ENCODE results near the gene OSBP2. TPM values are rescaled to one million over a fixed set of nuclear protein-coding genes. Genes with fewer than 3 reads are reported as not detected.

Gene OSBP2
- total and polyA plus RNA-seq, 2 of the 13 experiments (the other 11 are each of a cell fraction or from before 2014, with no cell fraction given), result 5.0 to 7.7 TPM

DNA sequence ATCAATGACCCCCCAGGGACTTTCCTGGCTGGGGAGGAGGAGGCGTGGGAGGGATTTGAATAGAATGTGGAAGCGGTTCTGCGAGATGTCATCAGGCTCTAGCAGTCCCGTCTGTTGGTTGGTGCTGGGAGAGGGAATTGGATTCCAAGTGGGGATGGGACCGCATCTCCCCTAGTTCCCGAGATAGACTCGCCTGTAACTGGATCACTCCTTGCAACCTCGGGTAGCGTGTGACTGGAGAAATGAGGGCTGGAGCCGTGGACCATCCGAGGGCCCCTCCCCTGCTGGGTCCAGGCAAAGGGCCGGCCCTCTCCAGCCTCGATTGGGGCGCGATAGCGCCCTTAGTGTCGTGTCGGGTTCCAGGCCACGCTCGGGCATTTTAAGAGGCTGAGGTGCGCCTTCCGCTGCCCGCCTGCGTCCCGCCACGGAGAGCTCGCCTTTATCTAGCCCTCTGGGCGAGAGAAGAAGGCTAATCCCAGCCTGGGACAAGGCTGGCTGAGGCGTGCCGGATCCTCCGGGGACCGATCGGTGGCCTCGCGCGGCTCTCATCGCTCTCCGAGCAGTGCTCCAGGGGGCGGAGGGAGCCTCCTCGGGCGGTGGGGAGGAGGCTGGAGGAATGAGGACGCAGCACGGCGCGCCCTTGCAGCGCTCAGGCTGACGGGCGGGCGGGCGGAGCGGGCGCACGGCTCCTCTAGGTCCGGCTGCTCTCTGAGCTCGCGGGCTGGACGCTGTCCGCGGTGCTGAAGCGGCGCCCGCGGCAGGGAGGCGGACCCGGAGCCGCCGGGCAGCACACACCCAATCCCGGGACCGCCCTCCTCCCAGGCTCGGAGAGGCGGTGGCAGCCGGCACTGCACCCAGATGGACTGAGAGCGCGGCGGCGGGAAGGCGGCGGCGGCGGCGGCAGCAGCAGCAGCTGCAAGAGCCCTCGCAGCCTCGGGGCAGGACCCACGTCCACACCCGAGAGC lies 107.8 kb downstream of the OSBP2 start (continued):
- TF ChIP-seq ZFY (CRISPR knock-in tag; IDR thresholded peaks at IDR 0.05) (peak; percentile 65), MAX (IDR thresholded peaks at IDR 0.05) (peak; percentile 73), PBX2 (CRISPR knock-in tag; IDR thresholded peaks at IDR 0.05) (no peak), ZNF468 (CRISPR knock-in tag; IDR thresholded peaks at IDR 0.05) (peak; percentile 82; the same call in 1 of the 2 replicates), ZNF589 (CRISPR knock-in tag; conservative IDR thresholded peaks at IDR 0.05) (peak; percentile 98), ZMYM4 (CRISPR knock-in tag; IDR thresholded peaks at IDR 0.05) (peak; percentile 69), ZFP41 (CRISPR knock-in tag; IDR thresholded peaks at IDR 0.05; ENCODE audit: borderline replicate concordance) (peak; percentile 84; the same call in 1 of the 2 replicates), ZNF883 (CRISPR knock-in tag; IDR thresholded peaks at IDR 0.05; ENCODE audit: not compliant biosample characterization) (peak; percentile 99), TAF15 (IDR thresholded peaks at IDR 0.05; ENCODE audit: low read depth, low read length, poor library complexity, severe bottlenecking) (no peak), ZNF891 (CRISPR knock-in tag; IDR thresholded peaks at IDR 0.05) (peak; percentile 99), ZMAT3 (CRISPR knock-in tag; conservative IDR thresholded peaks at IDR 0.05) (peak; percentile 100), CC2D1A (CRISPR knock-in tag; IDR thresholded peaks at IDR 0.05) (no peak), RFX3 (CRISPR knock-in tag; IDR thresholded peaks at IDR 0.05) (peak; percentile 42; the same call in 1 of the 2 replicates), ZNF280B (CRISPR knock-in tag; IDR thresholded peaks at IDR 0.05; ENCODE audit: borderline replicate concordance) (peak; percentile 83; the same call in 1 of the 2 replicates), SYNCRIP (IDR thresholded peaks at IDR 0.05; ENCODE audit: insufficient read depth, low read depth, low read length) (no peak), KMT2B (CRISPR knock-in tag; IDR thresholded peaks at IDR 0.05) (peak; percentile 81)
- TF ChIP-seq, protein P1, sequence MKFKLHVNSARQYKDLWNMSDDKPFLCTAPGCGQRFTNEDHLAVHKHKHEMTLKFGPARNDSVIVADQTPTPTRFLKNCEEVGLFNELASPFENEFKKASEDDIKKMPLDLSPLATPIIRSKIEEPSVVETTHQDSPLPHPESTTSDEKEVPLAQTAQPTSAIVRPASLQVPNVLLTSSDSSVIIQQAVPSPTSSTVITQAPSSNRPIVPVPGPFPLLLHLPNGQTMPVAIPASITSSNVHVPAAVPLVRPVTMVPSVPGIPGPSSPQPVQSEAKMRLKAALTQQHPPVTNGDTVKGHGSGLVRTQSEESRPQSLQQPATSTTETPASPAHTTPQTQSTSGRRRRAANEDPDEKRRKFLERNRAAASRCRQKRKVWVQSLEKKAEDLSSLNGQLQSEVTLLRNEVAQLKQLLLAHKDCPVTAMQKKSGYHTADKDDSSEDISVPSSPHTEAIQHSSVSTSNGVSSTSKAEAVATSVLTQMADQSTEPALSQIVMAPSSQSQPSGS (CRISPR knock-in tag; IDR thresholded peaks at IDR 0.05), result peak; percentile 94
- TF ChIP-seq, protein P2, sequence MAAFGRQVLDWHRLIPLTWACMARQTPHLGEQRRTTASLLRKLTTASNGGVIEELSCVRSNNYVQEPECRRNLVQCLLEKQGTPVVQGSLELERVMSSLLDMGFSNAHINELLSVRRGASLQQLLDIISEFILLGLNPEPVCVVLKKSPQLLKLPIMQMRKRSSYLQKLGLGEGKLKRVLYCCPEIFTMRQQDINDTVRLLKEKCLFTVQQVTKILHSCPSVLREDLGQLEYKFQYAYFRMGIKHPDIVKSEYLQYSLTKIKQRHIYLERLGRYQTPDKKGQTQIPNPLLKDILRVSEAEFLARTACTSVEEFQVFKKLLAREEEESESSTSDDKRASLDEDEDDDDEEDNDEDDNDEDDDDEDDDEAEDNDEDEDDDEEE (CRISPR knock-in tag; IDR thresholded peaks at IDR 0.05), result peak; percentile 99
- TF ChIP-seq, protein P3, sequence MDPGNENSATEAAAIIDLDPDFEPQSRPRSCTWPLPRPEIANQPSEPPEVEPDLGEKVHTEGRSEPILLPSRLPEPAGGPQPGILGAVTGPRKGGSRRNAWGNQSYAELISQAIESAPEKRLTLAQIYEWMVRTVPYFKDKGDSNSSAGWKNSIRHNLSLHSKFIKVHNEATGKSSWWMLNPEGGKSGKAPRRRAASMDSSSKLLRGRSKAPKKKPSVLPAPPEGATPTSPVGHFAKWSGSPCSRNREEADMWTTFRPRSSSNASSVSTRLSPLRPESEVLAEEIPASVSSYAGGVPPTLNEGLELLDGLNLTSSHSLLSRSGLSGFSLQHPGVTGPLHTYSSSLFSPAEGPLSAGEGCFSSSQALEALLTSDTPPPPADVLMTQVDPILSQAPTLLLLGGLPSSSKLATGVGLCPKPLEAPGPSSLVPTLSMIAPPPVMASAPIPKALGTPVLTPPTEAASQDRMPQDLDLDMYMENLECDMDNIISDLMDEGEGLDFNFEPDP (CRISPR knock-in tag; conservative IDR thresholded peaks at IDR 0.05), result no peak
